ENCODE data around the gene PRKAR2B. TPM values are rescaled to one million over a fixed set of nuclear protein-coding genes. Genes with fewer than 3 reads are reported as not detected.
"Not testable (repeated sequence)": the region's sequence is repeated elsewhere in the genome, so short reads cannot be mapped to it uniquely, and the experiment has no call there.

Gene PRKAR2B
- total RNA-seq, 1 donor from 2014 or later = 1.2 TPM

GRCh38 chr7:107049480-107049879, 5.0 kb downstream of the PRKAR2B start:
- ATAC-seq = no peak

- no peak for ATAC-seq
Measured at GRCh38 chr7:107049971-107050532, 5.5 kb downstream of the PRKAR2B start.

- no peak for ATAC-seq
Measured at GRCh38 chr7:107051376-107051775, 6.9 kb downstream of the PRKAR2B start.

- not testable (repeated sequence) for ATAC-seq
Measured at GRCh38 chr7:107054965-107055364, 10.5 kb downstream of the PRKAR2B start.

- not testable (repeated sequence) for ATAC-seq
Measured at GRCh38 chr7:107056058-107056457, 11.6 kb downstream of the PRKAR2B start.

GRCh38 chr7:107056728-107057473, 12.4 kb downstream of the PRKAR2B start:
- ATAC-seq = no peak

GRCh38 chr7:107057474-107057833, 12.9 kb downstream of the PRKAR2B start:
- ATAC-seq = no peak

GRCh38 chr7:107059468-107059867, 15.0 kb downstream of the PRKAR2B start:
- no peak for ATAC-seq

GRCh38 chr7:107063245-107064120, 19.0 kb downstream of the PRKAR2B start:
- ATAC-seq = no peak

GRCh38 chr7:107064255-107064654, 19.8 kb downstream of the PRKAR2B start:
- no peak for ATAC-seq

- no peak for ATAC-seq
Measured at GRCh38 chr7:107065929-107066247, 21.4 kb downstream of the PRKAR2B start.

- ATAC-seq = no peak
Measured at GRCh38 chr7:107068156-107068555, 23.7 kb downstream of the PRKAR2B start.

- no peak for ATAC-seq
Measured at GRCh38 chr7:107069457-107069856, 25.0 kb downstream of the PRKAR2B start.

- ATAC-seq = no peak
Measured at GRCh38 chr7:107070710-107071109, 26.2 kb downstream of the PRKAR2B start.

GRCh38 chr7:107071129-107071528, 26.6 kb downstream of the PRKAR2B start:
- no peak for ATAC-seq

- ATAC-seq = no peak
Measured at GRCh38 chr7:107072133-107072532, 27.6 kb downstream of the PRKAR2B start.

- no peak for ATAC-seq
Measured at GRCh38 chr7:107075863-107076574, 31.5 kb downstream of the PRKAR2B start.

- ATAC-seq = no peak
Measured at GRCh38 chr7:107076781-107077698, 32.5 kb downstream of the PRKAR2B start.

- no peak for ATAC-seq
Measured at GRCh38 chr7:107077699-107078516, 33.4 kb downstream of the PRKAR2B start.

GRCh38 chr7:107078517-107078966, 34.0 kb downstream of the PRKAR2B start:
- ATAC-seq = no peak

Measured in esophagus mucosa (tissue), 1 donor.